SK-N-SH treated with all-trans-retinoic acid at 6 μM for 48 hours (cell line): ENCODE results near the gene PLCH2.

ENCODE experiments used
- CREB5 ChIP-seq: fragments of 250-450 bp; sonication (Bioruptor Pico); IDR thresholded peaks from 2 replicates; pipeline ENCODE4 v1.5.1; 2020; ENCODE audit warnings: low read depth, mild to moderate bottlenecking, moderate library complexity
- ESRRG ChIP-seq: fragments of 250-450 bp; sonication (Bioruptor Pico); IDR thresholded peaks from 2 replicates; pipeline ENCODE4 v1.6.1; 2021; ENCODE audit warnings: mild to moderate bottlenecking
- ISL1 ChIP-seq: fragments of 250-450 bp; sonication (Bioruptor Pico); IDR thresholded peaks from 2 replicates; pipeline ENCODE4 v2.1.2; 2022; ENCODE audit warnings: mild to moderate bottlenecking, moderate library complexity
- PATZ1 ChIP-seq: fragments of 250-450 bp; sonication (Bioruptor Pico); IDR thresholded peaks from 2 replicates; pipeline ENCODE4 v1.8.0; 2020; ENCODE audit warnings: mild to moderate bottlenecking, moderate library complexity, borderline replicate concordance
- POU6F1 ChIP-seq: fragments of 250-450 bp; sonication (Bioruptor Pico); IDR thresholded peaks from 2 replicates; pipeline ENCODE4 v1.8.0; 2021; ENCODE audit warnings: low read depth, mild to moderate bottlenecking, moderate library complexity, borderline replicate concordance
- RARB ChIP-seq: fragments of 250-450 bp; sonication (Bioruptor Pico); IDR thresholded peaks from 2 replicates; pipeline ENCODE4 v1.8.0; 2021; ENCODE audit warnings: mild to moderate bottlenecking, moderate library complexity
- TCF4 ChIP-seq: fragments of 250-450 bp; sonication (Bioruptor Pico); IDR thresholded peaks from 2 replicates; pipeline ENCODE4 v1.8.0; 2021; ENCODE audit warnings: mild to moderate bottlenecking, moderate library complexity, borderline replicate concordance
- TOX ChIP-seq: fragments of 250-450 bp; sonication (Bioruptor Pico); IDR thresholded peaks from 2 replicates; pipeline ENCODE4 v1.8.0; 2021; ENCODE audit warnings: mild to moderate bottlenecking, moderate library complexity, borderline replicate concordance
- ZC3H10 ChIP-seq: fragments of 250-450 bp; sonication (Bioruptor Pico); IDR thresholded peaks from 2 replicates; pipeline ENCODE4 v1.5.1; 2021; ENCODE audit warnings: mild to moderate bottlenecking, moderate library complexity
- ZFP3 ChIP-seq: fragments of 250-450 bp; sonication (Bioruptor Pico); IDR thresholded peaks from 2 replicates; pipeline ENCODE4 v1.5.0; 2020; ENCODE audit warnings: mild to moderate bottlenecking, moderate library complexity
- ZFP30 ChIP-seq: fragments of 450-650 bp; formaldehyde crosslinking; IDR thresholded peaks from 2 replicates; pipeline ENCODE4 v1.5.0; 2022; ENCODE audit warnings: mild to moderate bottlenecking, moderate library complexity

DNA sequence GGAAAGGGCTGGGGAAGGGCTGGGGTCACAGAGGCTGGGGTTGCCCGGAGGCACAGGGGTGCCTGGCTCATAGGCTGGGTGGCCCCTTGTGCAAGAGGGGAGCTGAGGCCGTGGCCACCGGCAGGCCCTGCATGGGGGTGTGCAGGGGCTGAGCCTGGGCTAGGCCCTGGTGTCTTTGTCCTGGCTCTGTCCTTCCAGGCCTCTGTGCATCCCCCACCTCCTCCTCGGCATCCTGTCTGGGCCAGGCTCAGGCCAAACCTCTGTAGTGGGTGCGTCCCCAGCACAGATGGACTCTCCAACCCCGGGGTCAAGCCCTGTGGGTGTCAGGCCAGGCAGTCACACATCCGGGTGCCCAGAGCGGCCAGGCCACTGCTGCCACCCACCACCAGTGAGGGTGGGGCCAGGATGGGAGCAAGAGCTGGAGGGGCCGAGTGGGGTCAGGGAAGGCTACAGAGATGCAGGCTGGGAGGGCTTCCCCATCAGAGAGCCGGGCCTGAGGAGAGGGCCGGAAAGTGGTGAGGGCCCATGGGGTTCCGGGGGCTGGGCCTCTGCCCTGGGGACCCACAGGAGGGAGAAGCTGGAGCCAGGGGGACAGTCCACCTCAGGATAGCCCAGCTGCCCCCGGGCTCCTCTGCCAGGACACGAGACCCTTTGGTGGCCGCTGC, 30.9 kb downstream of the PLCH2 start:
- TF ChIP-seq TOX (CRISPR knock-in tag) (no peak), ZFP3 (CRISPR knock-in tag) (no peak), ISL1 (CRISPR knock-in tag) (no peak), ZC3H10 (CRISPR knock-in tag) (no peak), ESRRG (CRISPR knock-in tag) (no peak), TCF4 (no peak), ZFP30 (CRISPR knock-in tag) (no peak), PATZ1 (no peak), POU6F1 (no peak), CREB5 (CRISPR knock-in tag) (no peak), RARB (CRISPR knock-in tag) (no peak)
